Sigmoid colon (tissue), 4 donors: Measurements from ENCODE around the gene P2RY14.

Experiments used
- CTCF ChIP-seq, 4 experiments: fragments of 450-650 bp in 3 of 4; fragments of 200-600 bp in 1 of 4; IDR thresholded peaks; one replicate each; pipeline ENCODE4 v1.5.1; 2016 to 2019; ENCODE audit warnings: antibody characterized with exemption in 4 of 4, mild to moderate bottlenecking in 3 of 4, moderate library complexity in 2 of 4
- POLR2A ChIP-seq, 2 donors: fragments of 450-650 bp; IDR thresholded peaks; one replicate each; pipeline ENCODE4 v1.6.1; 2016; ENCODE audit warnings: antibody characterized with exemption in 2 of 2, mild to moderate bottlenecking in 2 of 2, moderate library complexity in 2 of 2
- POLR2AphosphoS5 ChIP-seq, 4 donors: sonication (generic); formaldehyde crosslinking; IDR thresholded peaks; one replicate each; pipeline ENCODE4 v1.6.1; 2017; ENCODE audit warnings: antibody characterized with exemption in 4 of 4

- TF ChIP-seq CTCF (IDR thresholded peaks at IDR 0.05) (no peak), POLR2A (IDR thresholded peaks at IDR 0.05) (no peak), POLR2AphosphoS5 (IDR thresholded peaks at IDR 0.05) (no peak)
Observed at GRCh38 chr3:151267066-151267465, 11.3 kb downstream of the P2RY14 start.
